ENCODE data around the gene NACC2.

The NACC2 gene

DNA sequence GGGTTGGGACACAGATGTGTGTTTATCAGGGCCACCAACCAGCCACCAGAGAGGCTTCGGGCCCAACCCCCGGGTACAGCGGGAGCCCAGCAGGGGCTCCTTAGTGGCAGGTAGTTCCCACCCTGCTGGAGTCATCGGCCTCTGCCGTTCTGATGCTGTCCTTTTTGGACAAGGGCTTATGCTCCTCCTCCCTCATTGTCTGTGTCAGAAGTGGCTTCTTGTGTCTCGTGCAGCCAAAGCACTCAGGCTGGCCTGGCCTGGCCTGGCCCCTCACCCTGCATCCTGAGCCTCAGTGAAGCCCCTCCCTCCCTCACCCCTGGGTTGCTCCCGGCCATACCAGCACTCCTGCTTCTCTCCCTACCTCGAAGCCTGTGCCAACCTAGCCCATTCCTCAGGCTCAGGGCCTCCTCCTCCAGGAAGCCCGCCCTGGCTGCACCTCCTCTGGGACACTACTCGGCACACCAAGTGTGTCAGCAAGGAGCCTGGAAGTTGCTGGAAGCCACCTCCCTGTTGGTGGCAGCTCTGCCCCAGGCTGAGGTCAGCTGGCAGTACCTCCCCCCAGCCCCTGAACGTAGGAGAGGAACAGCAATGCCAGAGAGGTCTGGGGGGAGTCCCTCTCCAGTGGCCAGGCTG is 129.8 kb downstream of the NACC2 start (continued):
- no peak for TF ChIP-seq ZNF10 (tag by site-specific recombination; IDR thresholded peaks at IDR 0.05)
- TF ChIP-seq ZNF510 (tag by site-specific recombination; IDR thresholded peaks at IDR 0.05; ENCODE audit: insufficient replicate concordance), result no peak
- TF ChIP-seq ZNF626 (tag by site-specific recombination; IDR thresholded peaks at IDR 0.05), result no peak

DNA sequence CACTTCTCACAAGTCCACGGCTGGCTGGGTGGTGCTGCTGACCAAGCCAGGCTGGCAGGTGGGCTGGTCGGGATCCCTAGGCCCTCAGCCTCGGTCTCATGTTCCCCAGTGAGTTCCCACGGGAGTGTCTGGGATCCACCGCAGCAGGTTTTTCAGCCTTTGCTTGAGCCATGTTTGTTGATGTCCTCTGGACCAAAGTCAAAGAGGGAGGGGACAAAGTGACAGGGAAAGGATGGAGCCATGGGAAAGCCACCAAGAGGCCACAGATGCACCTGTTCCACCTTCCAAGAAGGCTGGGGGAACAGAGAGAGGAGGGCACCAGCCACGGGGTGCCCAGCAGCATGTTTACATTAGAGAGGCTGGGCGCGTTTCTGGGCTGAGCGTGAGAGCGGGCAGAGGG is 131.2 kb downstream of the NACC2 start:
- Histone ChIP-seq H3K4me3 (ENCODE audit: low read depth, low read length) (no peak overlapping the region), H3K36me3 (ENCODE audit: control insufficient read depth in 2 of 2, insufficient read depth in 1 of 2, low read length in 2 of 2) (peaks cover 0 to under 1% of the 10 kb centered on the region in 2 experiments; a peak in 1 of 3 replicates), H3K4me1 (ENCODE audit: control insufficient read depth, insufficient read depth, low read length) (no peaks in the 10 kb centered on the region), H3K27ac (ENCODE audit: extremely low read depth, low read depth, low read length) (no peak overlapping the region), H3K9me3 (ENCODE audit: control insufficient read depth, insufficient read depth, low read depth, low read length) (no peaks in the 10 kb centered on the region)
- CTCF ChIA-PET, result interaction anchor here (0.6 to 1.0 kb wide), 5 partner anchors 131 to 202 kb away, joined by 3 to 5 read pairs (median 3); no protein-coding TSS in a partner anchor
- TF ChIP-seq, protein P1, sequence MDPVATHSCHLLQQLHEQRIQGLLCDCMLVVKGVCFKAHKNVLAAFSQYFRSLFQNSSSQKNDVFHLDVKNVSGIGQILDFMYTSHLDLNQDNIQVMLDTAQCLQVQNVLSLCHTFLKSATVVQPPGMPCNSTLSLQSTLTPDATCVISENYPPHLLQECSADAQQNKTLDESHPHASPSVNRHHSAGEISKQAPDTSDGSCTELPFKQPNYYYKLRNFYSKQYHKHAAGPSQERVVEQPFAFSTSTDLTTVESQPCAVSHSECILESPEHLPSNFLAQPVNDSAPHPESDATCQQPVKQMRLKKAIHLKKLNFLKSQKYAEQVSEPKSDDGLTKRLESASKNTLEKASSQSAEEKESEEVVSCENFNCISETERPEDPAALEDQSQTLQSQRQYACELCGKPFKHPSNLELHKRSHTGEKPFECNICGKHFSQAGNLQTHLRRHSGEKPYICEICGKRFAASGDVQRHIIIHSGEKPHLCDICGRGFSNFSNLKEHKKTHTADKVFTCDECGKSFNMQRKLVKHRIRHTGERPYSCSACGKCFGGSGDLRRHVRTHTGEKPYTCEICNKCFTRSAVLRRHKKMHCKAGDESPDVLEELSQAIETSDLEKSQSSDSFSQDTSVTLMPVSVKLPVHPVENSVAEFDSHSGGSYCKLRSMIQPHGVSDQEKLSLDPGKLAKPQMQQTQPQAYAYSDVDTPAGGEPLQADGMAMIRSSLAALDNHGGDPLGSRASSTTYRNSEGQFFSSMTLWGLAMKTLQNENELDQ (tag by site-specific recombination; IDR thresholded peaks at IDR 0.05; ENCODE audit: low read depth), result no peak
- TF ChIP-seq, protein P2, sequence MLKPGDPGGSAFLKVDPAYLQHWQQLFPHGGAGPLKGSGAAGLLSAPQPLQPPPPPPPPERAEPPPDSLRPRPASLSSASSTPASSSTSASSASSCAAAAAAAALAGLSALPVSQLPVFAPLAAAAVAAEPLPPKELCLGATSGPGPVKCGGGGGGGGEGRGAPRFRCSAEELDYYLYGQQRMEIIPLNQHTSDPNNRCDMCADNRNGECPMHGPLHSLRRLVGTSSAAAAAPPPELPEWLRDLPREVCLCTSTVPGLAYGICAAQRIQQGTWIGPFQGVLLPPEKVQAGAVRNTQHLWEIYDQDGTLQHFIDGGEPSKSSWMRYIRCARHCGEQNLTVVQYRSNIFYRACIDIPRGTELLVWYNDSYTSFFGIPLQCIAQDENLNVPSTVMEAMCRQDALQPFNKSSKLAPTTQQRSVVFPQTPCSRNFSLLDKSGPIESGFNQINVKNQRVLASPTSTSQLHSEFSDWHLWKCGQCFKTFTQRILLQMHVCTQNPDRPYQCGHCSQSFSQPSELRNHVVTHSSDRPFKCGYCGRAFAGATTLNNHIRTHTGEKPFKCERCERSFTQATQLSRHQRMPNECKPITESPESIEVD (tag by site-specific recombination; IDR thresholded peaks at IDR 0.05), result no peak
- TF ChIP-seq ZNF660 (tag by site-specific recombination; IDR thresholded peaks at IDR 0.05) (no peak), SP2 (tag by site-specific recombination; IDR thresholded peaks at IDR 0.05) (no peak), ZBTB17 (tag by site-specific recombination; IDR thresholded peaks at IDR 0.05) (no peak), ZNF211 (tag by site-specific recombination; IDR thresholded peaks at IDR 0.05; ENCODE audit: low read depth) (no peak), ZNF560 (tag by site-specific recombination; IDR thresholded peaks at IDR 0.05; ENCODE audit: borderline replicate concordance) (no peak), ZBTB20 (tag by site-specific recombination; IDR thresholded peaks at IDR 0.05) (no peak), ZNF501 (tag by site-specific recombination; IDR thresholded peaks at IDR 0.05) (no peak), ZNF777 (tag by site-specific recombination; IDR thresholded peaks at IDR 0.05; ENCODE audit: borderline replicate concordance) (no peak)
- TF ChIP-seq, protein P3, sequence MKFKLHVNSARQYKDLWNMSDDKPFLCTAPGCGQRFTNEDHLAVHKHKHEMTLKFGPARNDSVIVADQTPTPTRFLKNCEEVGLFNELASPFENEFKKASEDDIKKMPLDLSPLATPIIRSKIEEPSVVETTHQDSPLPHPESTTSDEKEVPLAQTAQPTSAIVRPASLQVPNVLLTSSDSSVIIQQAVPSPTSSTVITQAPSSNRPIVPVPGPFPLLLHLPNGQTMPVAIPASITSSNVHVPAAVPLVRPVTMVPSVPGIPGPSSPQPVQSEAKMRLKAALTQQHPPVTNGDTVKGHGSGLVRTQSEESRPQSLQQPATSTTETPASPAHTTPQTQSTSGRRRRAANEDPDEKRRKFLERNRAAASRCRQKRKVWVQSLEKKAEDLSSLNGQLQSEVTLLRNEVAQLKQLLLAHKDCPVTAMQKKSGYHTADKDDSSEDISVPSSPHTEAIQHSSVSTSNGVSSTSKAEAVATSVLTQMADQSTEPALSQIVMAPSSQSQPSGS (tag by site-specific recombination; IDR thresholded peaks at IDR 0.05; ENCODE audit: low read depth), result no peak
- TF ChIP-seq, protein P4, sequence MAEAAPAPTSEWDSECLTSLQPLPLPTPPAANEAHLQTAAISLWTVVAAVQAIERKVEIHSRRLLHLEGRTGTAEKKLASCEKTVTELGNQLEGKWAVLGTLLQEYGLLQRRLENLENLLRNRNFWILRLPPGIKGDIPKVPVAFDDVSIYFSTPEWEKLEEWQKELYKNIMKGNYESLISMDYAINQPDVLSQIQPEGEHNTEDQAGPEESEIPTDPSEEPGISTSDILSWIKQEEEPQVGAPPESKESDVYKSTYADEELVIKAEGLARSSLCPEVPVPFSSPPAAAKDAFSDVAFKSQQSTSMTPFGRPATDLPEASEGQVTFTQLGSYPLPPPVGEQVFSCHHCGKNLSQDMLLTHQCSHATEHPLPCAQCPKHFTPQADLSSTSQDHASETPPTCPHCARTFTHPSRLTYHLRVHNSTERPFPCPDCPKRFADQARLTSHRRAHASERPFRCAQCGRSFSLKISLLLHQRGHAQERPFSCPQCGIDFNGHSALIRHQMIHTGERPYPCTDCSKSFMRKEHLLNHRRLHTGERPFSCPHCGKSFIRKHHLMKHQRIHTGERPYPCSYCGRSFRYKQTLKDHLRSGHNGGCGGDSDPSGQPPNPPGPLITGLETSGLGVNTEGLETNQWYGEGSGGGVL (tag by site-specific recombination; IDR thresholded peaks at IDR 0.05), result no peak
- TF ChIP-seq, protein P5, sequence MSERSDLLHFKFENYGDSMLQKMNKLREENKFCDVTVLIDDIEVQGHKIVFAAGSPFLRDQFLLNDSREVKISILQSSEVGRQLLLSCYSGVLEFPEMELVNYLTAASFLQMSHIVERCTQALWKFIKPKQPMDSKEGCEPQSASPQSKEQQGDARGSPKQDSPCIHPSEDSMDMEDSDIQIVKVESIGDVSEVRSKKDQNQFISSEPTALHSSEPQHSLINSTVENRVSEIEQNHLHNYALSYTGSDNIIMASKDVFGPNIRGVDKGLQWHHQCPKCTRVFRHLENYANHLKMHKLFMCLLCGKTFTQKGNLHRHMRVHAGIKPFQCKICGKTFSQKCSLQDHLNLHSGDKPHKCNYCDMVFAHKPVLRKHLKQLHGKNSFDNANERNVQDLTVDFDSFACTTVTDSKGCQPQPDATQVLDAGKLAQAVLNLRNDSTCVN (tag by site-specific recombination; optimal IDR thresholded peaks at IDR 0.05), result no peak
- POLR2A ChIA-PET, result interaction anchor here (0.6 to 1.2 kb wide), 2 partner anchors 150 to 414 kb away, joined by 4 to 5 read pairs; no protein-coding TSS in a partner anchor

Data from HEK293 (cell line).